Activated gamma-delta T cell (primary cell): Measurements from ENCODE around the gene KRTAP4-3.
"Not testable (repeated sequence)": the region's sequence is repeated elsewhere in the genome, so short reads cannot be mapped to it uniquely, and the experiment has no call there.

Source experiments
- DNase-seq: peaks from one replicate; lab custom pipeline; 2025; lab: John Stamatoyannopoulos, UW

Gene KRTAP4-3

DNA sequence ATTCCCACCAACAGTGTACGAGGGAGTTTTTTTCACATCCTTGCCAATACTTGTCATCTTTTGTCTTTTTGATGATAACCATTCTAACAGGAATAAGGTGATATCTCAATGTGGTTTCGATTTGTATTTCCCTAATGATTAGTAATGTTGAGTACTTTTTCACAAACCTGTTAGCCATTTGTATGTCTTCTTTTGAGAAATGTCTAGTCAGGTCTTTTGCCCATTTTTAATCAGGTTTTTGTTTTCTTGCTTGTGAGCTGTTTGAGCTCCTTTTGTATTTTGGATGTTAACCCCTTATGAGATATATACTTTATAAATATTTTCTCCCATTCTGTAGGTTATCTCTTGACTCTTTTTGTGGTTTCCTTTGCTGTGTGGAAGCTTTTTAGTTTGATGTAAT lies 16.5 kb downstream of the KRTAP4-3 start:
- no peak for DNase-seq

- no peak for DNase-seq
Measured at GRCh38 chr17:41150026-41150425, 18.0 kb downstream of the KRTAP4-3 start.

GRCh38 chr17:41149652-41149985 lies 18.4 kb downstream of the KRTAP4-3 start, which contains the start of gene KRTAP4-5:
Gene KRTAP4-5, minus strand, starts transcription at chr17:41149825. Its CDS starts 58 bp downstream, at chr17:41149767.
- DNase-seq, result no peak

DNA sequence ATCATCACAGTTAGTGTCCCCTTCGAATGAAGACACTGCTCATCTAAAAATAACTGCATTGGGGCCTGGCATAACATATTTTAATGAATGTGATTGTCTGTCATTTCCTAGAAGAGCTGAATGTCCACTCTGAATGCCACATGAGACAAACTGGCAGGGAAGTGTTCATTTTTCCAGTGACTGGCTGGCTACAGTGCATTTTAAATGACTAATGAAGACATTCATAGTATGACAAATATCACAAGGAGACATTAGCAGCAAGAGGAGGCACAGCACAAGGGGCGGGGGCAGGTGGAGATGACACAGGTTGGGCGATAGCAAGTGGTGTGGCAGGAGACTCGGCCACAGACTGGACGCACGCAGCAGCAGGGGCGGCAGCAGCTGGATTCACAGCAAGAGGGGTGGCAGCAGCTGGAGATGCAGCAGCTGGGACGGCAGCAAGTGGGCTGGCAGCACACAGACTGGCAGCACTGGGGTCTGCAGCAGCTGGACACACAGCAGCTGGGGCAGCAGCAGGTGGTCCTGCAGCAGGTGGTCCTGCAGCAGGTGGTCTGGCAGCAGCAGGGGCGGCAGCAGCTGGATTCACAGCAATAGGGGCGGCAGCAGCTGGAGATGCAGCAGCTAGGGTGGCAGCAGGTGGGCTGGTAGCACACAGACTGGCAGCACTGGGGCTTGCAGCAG lies 18.9 kb downstream of the KRTAP4-3 start:
- not testable (repeated sequence) for DNase-seq

GRCh38 chr17:41147531-41148204 lies 20.4 kb downstream of the KRTAP4-3 start:
- no peak for DNase-seq

GRCh38 chr17:41145261-41145660 lies 22.8 kb downstream of the KRTAP4-3 start:
- DNase-seq, result no peak

- no peak for DNase-seq
Measured at GRCh38 chr17:41144846-41145245, 23.2 kb downstream of the KRTAP4-3 start.

GRCh38 chr17:41141361-41141760 lies 26.7 kb downstream of the KRTAP4-3 start:
- DNase-seq, result no peak

DNA sequence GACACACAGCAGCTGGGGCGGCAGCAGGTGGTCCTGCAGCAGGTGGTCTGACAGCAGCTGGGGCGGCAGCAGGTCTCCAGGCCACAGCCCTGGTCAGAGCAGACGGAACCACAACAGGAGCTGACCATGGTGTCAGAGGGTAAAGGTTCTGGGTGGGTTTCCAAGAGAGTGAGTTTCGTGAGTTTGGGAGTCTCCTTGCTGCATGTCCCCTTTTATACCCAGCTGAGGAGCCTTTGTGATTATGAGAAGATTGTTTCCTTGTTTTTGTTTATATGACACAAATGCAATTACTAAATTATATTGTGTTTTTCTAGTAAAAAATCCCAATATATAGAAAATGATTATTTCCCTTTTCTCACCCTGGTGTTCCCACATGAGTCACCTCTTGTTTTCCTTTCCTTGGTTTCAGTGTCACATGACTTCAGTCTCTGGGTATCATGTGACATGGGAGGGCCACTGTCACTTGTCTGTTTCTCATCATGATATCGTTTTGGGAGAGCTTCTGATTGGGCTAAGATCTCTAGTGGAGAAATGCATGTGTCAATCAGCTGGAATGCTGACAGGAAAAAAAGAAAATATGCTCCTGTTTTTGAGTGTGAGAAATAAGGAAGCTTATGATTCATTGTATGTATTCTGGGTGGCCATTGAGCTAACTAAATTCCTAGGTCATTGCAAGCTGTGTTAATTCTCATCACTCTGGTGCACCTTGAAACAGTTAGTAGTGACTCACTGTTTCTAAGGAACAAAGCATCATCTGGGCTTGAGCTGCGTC lies 27.5 kb downstream of the KRTAP4-3 start, which contains the start of gene KRTAP4-6:
Gene KRTAP4-6, minus strand, starts transcription at position 185 of the 772 bp plus-strand sequence. Its CDS starts 57 bp downstream, at position 128.
- DNase-seq, result no peak

DNA sequence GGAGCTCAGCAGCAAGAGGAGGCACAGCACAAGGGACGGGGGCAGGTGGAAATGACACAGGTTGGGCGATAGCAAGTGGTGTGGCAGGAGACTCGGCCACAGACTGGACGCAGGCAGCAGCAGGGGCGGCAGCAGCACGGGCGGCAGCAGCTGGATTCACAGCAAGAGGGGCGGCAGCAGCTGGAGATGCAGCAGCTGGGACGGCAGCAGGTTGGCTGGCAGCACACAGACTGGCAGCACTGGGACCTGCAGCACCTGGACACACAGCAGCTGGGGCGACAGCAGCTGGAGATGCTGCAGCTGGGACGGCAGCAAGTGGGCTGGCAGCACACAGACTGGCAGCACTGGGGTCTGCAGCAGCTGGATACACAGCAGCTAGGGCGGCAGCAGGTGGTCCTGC lies 28.2 kb downstream of the KRTAP4-3 start:
- not testable (repeated sequence) for DNase-seq

DNA sequence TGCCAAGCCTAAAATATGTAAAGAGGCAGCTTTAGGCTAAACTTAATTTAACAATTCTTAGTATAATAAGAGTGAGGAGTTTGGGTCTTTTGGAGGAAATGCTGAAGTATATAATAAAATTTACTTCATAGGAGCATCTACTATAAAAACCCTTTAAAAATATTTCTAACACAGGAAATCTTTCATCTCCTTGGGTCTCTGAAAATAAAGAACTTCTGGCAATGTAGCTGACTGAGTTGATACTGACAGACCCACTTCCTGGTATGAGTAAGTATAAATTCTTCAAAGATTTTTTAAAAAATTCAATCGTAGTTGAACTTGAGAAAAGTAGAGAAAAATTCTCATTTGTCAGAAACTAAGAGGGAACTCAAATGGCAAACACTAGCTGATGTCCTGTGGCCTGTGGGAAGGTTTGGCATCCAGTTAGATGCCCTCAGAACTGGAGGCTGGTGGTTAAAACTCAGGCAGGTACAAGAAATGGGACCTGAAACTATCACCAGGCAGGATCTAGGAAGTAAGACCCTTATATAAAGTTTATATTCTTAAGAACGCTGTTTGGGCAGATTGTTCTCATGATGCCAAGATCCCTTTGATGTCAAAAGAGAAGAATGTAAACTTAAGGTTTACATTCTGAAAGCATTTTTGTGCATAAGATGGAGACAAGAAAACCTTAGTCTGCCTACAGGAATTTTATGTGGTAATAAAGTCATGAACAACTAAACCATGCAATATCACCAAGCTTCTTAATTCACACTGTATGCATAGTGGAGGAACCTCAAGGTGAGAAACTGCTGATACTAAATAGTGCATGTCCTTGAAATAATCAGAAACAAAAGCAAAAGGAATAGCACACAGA lies 33.9 kb downstream of the KRTAP4-3 start:
- no peak for DNase-seq

DNA sequence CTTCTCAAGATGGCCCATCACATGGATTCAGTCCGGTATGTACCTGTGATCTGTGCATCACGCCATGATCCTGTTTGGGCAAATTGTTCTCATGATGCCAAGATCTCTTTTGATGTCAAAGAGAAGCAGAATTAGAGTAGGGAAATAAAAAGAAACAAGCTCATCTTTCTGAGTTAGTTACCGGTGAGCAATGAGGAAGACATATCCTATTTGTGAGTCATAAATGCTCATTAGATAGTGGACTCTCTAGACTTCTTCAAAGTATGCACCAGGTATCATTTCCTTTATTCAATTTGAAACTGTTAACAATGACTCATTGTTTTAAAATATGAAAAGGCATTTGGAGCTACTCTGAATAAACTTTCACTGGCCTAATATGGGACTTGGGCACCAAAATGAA lies 36.0 kb downstream of the KRTAP4-3 start:
- DNase-seq, result no peak

GRCh38 chr17:41127371-41127770 lies 40.6 kb downstream of the KRTAP4-3 start:
- DNase-seq, result no peak

DNA sequence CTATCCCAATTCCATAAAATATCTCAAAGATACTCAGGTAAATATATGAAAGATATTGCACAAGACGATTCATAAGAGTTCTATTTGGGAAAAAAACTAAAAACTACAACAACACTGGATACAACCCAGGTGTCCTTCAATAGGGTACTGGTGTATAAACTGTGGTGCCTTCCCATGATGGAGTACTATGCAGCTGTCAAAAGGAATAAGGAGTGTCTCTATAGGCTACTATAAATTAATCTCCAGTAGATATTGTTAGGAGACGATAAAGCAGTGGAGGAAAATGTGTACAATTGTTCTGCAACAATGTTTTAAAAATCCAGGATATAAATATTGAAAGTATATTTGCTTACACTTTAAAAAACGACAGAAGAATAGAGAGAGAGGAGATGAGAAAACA lies 41.6 kb downstream of the KRTAP4-3 start:
- DNase-seq, result no peak

DNA sequence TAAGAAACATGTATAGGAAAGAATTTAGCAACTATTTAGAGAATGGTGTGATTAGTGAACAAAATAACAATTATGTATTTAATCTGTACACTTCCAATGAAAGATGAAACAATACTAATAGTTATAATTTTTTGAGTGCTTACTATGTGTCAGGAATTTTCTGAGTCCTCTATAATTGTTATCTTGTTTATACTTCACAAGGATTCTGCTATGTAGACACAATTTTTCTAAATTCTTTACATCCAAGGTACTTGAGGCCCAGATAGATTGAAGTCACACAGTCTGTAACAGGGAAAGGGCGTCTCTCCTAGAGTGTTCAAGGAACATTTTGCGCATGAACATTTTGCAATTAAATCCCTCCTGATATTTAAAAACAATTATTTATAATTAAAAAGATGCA lies 43.0 kb downstream of the KRTAP4-3 start:
- DNase-seq, result no peak

DNA sequence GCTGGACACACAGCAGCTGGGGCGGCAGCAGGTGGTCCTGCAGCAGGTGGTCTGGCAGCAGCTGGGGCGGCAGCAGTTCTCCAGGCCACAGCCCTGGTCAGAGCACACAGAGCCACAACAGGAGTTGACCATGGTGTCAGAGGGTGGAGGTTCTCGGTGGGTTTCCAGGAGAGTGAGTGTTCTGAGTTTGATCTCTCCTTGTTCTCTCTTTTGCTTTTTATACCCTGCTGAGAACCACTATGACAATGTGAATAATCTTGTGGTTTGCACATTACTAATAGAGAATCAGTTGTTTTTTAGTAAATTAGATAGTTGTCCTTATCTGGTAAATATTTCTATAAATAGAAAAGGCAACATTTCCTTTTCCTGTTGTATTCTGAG lies 44.0 kb downstream of the KRTAP4-3 start, which contains the start of gene KRTAP4-12:
Gene KRTAP4-12, minus strand, starts transcription at position 192 of the 381 bp plus-strand sequence. Its CDS starts 60 bp downstream, at position 132.
- not testable (repeated sequence) for DNase-seq

DNA sequence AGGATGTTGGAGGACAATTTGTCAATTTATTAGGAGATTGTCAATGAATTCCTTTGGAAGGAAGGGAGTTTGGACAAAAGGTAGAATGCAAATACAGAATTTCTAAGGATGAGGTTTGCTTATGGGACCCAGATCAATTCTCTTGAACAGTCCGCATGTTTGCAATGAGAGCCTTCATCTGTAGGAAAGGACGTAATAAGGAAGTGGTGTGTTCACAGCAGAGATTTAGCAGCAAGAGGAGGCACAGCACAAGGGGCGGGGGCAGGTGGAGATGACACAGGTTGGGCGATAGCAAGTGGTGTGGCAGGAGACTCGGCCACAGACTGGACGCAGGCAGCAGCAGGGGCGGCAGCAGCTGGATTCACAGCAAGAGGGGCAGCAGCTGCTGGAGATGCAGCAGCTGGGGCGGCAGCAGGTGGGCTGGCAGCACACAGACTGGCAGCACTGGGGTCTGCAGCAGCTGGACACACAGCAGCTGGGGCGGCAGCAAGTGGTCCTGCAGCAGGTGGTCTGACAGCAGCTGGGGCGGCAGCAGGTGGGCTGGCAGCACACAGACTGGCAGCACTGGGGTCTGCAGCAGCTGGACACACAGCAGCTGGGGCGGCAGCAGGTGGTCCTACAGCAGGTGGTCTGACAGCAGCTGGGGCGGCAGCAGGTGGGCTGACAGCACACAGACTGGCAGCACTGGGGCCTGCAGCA lies 44.6 kb downstream of the KRTAP4-3 start:
- not testable (repeated sequence) for DNase-seq

GRCh38 chr17:41121742-41122141 lies 46.3 kb downstream of the KRTAP4-3 start:
- DNase-seq, result no peak

DNA sequence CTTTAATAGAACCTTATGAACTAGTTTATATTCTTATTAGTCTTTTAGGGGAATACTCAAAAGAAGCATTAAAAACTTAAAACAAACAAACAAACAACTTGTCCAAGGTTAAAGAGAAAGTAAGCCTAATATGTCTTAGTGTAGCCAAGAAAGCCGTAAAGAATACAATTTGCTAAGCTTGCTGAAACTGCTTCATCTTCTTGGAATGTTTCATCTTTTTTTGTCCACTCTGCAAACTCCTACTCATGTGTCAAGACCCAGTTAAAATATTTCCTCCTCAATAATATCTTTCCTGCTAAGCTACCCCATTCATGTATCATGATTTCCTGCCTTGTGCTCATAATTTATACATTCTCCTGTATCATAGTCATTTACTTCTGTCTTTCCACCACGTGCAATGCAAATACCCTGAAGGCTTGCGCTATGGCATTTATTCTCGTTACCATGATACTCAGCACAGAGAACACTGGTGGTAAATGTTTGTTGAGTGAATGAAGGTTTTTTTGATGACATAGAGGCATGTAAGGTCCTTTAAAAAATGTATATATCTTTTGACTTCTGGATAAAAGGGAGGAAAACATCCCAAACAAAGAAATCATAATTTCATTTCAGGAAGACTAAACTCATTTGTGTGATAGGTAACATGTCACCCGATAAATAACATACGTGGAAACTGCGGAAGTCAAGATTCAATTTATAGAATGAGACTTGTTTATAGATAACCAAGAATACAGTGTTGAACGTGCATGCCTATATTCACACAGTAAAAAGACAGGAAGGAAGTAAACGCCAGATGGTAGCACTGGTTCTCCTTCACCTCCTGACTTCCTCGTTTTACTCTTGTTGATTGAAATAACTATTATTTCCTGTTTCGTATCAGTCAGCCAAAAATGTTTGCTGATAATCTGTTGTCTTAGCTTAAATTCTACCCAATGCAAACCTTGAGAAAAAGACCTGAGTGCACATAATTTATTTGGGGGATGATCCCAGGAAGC lies 48.0 kb downstream of the KRTAP4-3 start:
- DNase-seq, result not testable (repeated sequence)

GRCh38 chr17:41118721-41119120 lies 49.3 kb downstream of the KRTAP4-3 start:
- no peak for DNase-seq
